ENCODE data around the gene IFIT1. TPM values are rescaled to one million over a fixed set of nuclear protein-coding genes. Genes with fewer than 3 reads are reported as not detected.
"Not testable (repeated sequence)": the region's sequence is repeated elsewhere in the genome, so short reads cannot be mapped to it uniquely, and the experiment has no call there.

IFIT1 gene
- total RNA-seq, 1 donor from 2014 or later = 2.4 TPM

DNA sequence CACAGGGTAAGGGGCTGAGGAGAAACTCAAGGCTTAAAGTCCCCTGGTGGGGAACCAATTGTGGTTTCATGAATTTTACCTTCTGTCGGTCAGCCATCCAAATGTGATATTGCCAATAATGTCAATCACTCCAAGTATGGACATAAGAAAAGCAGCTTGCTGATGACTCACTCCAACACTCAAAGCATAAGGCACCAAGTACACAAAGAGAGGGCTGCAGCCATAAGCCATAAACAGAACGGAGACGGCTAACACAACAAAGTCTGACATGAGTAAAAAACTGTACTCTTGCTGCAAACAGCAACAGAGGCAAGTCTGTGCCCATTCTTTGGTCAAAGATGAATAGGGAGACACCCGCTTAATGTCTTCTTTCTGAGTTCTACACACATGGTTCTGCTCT is 46.1 kb downstream of the IFIT1 start:
- no peaks in the 10 kb centered on the region for H3K9me3 Mint-ChIP-seq
- DNase-seq (ENCODE audit: low read depth, low spot score) = no peak
- no peaks in the 10 kb centered on the region for H3K36me3 Mint-ChIP-seq (ENCODE audit: low read depth)
- peaks cover 25% of the 10 kb centered on the region for H3K27me3 Mint-ChIP-seq (ENCODE audit: low read depth)
- TF ChIP-seq, protein P1, sequence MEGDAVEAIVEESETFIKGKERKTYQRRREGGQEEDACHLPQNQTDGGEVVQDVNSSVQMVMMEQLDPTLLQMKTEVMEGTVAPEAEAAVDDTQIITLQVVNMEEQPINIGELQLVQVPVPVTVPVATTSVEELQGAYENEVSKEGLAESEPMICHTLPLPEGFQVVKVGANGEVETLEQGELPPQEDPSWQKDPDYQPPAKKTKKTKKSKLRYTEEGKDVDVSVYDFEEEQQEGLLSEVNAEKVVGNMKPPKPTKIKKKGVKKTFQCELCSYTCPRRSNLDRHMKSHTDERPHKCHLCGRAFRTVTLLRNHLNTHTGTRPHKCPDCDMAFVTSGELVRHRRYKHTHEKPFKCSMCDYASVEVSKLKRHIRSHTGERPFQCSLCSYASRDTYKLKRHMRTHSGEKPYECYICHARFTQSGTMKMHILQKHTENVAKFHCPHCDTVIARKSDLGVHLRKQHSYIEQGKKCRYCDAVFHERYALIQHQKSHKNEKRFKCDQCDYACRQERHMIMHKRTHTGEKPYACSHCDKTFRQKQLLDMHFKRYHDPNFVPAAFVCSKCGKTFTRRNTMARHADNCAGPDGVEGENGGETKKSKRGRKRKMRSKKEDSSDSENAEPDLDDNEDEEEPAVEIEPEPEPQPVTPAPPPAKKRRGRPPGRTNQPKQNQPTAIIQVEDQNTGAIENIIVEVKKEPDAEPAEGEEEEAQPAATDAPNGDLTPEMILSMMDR (conservative IDR thresholded peaks at IDR 0.05) = no peak
- H3K4me3 Mint-ChIP-seq = no peak overlapping the region
- no peak overlapping the region for H3K27ac Mint-ChIP-seq (ENCODE audit: unreplicated experiment)
- no peaks in the 10 kb centered on the region for H3K4me1 Mint-ChIP-seq

DNA sequence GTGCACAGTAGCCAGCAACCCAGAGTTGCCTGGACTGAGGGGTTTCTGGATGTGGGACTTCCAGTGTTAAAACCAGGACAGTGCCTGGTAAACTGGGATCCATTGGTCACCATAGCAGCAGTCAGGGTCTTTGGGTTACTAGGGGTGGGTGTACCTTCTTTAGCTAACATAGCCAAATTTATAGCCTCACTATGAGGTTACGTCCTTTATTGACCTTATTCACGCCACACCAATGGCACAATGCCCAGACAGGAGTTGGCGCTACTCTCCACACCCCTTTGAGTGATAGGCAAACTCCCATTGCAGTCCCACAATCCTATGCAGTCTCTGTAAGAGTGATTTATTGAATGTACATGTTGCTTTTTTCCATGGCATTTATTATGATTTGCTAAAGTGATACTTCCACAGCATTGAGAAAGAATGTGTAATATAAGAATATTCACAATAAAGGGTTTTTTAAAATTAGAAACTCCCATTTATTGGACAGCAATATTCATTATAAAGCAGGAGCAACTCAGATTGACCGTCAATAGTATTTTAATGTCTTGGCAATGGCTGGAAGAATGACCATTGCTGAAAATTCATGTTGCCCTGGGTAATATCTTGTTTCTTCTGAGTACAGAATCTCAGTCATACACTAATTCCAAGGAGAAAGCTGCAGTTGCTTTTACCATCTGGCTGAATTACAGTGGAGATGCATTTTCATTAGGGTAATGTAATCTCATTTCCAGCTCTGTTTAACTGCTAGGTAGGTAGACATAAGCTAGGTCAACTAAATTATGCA is 48.0 kb downstream of the IFIT1 start:
- DNase-seq (ENCODE audit: low read depth, low spot score) = no peak
- TF ChIP-seq, protein P1 (conservative IDR thresholded peaks at IDR 0.05) = no peak
- Mint-ChIP-seq H3K4me3 (no peak overlapping the region), H3K27me3 (ENCODE audit: low read depth) (peaks cover 16% of the 10 kb centered on the region), H3K4me1 (no peaks in the 10 kb centered on the region), H3K9me3 (no peaks in the 10 kb centered on the region), H3K36me3 (ENCODE audit: low read depth) (no peaks in the 10 kb centered on the region), H3K27ac (ENCODE audit: unreplicated experiment) (no peak overlapping the region)

DNA sequence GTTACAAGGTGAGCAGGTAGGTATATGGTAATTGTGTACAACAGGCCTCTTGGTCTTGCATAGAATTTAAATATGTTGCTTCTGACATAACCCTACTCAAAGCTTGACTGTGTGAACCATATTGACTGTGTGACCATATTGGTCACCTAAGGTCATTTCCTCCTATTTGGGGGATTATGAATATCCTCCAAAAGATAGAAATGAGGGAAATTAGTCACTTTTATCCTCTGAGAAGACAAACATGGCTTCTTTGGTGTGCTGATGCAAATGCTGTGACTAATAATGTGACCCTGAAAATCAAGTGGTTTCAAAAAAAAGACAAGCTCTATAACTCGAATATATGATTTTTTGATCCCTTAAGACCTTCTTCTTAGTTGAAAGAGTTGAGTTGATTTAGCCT is 49.9 kb downstream of the IFIT1 start:
- Mint-ChIP-seq H3K27me3 (ENCODE audit: low read depth) (peaks cover 13% of the 10 kb centered on the region), H3K36me3 (ENCODE audit: low read depth) (peaks cover 4% of the 10 kb centered on the region), H3K4me1 (no peaks in the 10 kb centered on the region), H3K4me3 (no peak overlapping the region), H3K9me3 (peaks cover 3% of the 10 kb centered on the region), H3K27ac (ENCODE audit: unreplicated experiment) (no peak overlapping the region)
- DNase-seq (ENCODE audit: low read depth, low spot score) = no peak
- TF ChIP-seq, protein P1 (conservative IDR thresholded peaks at IDR 0.05) = no peak

GRCh38 chr10:89444819-89445218 is 52.4 kb downstream of the IFIT1 start:
- H3K4me3 Mint-ChIP-seq = not testable (repeated sequence)
- peaks cover 15% of the 10 kb centered on the region for H3K27me3 Mint-ChIP-seq (ENCODE audit: low read depth)

GRCh38 chr10:89450901-89451300 is 58.5 kb downstream of the IFIT1 start:
- peaks cover 17% of the 10 kb centered on the region for H3K27me3 Mint-ChIP-seq (ENCODE audit: low read depth)
- no peaks in the 10 kb centered on the region for H3K4me1 Mint-ChIP-seq
- TF ChIP-seq, protein P1 (conservative IDR thresholded peaks at IDR 0.05) = no peak
- no peak for DNase-seq (ENCODE audit: low read depth, low spot score)
- H3K9me3 Mint-ChIP-seq = no peaks in the 10 kb centered on the region
- no peak overlapping the region for H3K4me3 Mint-ChIP-seq
- peaks cover 4% of the 10 kb centered on the region for H3K36me3 Mint-ChIP-seq (ENCODE audit: low read depth)
- no peak overlapping the region for H3K27ac Mint-ChIP-seq (ENCODE audit: unreplicated experiment)

More at GRCh38 chr10:89444819-89445218, 52.4 kb downstream of the IFIT1 start:
- not testable (repeated sequence) for DNase-seq (ENCODE audit: low read depth, low spot score); H3K27ac Mint-ChIP-seq (ENCODE audit: unreplicated experiment); H3K4me1 Mint-ChIP-seq; H3K36me3 Mint-ChIP-seq (ENCODE audit: low read depth); H3K9me3 Mint-ChIP-seq

DNA sequence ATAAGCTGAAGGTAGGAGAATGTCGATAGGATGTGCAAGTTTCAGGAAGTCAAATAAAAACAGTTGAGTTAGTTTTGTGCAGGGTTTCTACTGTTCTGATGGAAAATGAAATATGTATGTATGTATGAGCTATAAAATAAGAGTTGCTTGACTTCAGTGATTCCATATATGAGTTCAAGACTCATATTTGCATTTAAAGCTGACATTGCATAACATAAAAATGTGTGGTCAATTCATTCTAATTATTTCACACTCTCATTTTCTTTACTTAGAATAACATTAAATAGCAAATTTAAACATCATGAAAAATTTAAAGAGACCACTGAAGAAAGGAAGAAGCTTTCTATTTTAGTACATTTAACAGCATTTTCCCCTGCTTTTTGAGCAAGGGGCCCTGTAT is 59.8 kb downstream of the IFIT1 start:
- Mint-ChIP-seq H3K4me1 (no peaks in the 10 kb centered on the region), H3K36me3 (ENCODE audit: low read depth) (peaks cover under 1% of the 10 kb centered on the region), H3K9me3 (no peaks in the 10 kb centered on the region), H3K27me3 (ENCODE audit: low read depth) (peaks cover 9% of the 10 kb centered on the region), H3K4me3 (no peak overlapping the region), H3K27ac (ENCODE audit: unreplicated experiment) (no peak overlapping the region)
- TF ChIP-seq, protein P1 (conservative IDR thresholded peaks at IDR 0.05) = no peak
- DNase-seq (ENCODE audit: low read depth, low spot score) = no peak
